ENCODE measurements around the gene CARD6. TPM values are rescaled to one million over a fixed set of nuclear protein-coding genes. Genes with fewer than 3 reads are reported as not detected.

CARD6 gene
- polyA plus RNA-seq, 4 donors, result 1.5 to 8.8 (median 6.8) TPM

- H3K27me3 ChIP-seq (ENCODE audit: control insufficient read depth in 3 of 3, insufficient read depth in 3 of 3, low read length in 3 of 3), result no peaks in the 10 kb centered on the region
- no peak for DNase-seq
- H3K36me3 ChIP-seq (ENCODE audit: control insufficient read depth in 3 of 3, insufficient read depth in 2 of 3, low read depth in 1 of 3, low read length in 3 of 3), result peaks cover 23 to 25% (median 25%) of the 10 kb centered on the region in 3 donors
- no peak for FAIRE-seq
- 5 to 32% (median 15%) methylated on average over 13 of the region's 13 CpGs for WGBS, 3 donors
- H3K27ac ChIP-seq (ENCODE audit: low read depth in 1 of 3, low read length in 2 of 3), result peak overlapping the region; percentile 78 to 98 (median 97)
- no peaks in the 10 kb centered on the region for H3K9me3 ChIP-seq (ENCODE audit: control insufficient read depth in 2 of 2, insufficient read depth in 1 of 2, low read depth in 1 of 2, low read length in 1 of 2)
- peak overlapping the region; percentile 86 to 89 (median 88) for H3K4me3 ChIP-seq (ENCODE audit: low read depth in 1 of 3, low read length in 3 of 3)
- H3K4me1 ChIP-seq (ENCODE audit: control insufficient read depth in 3 of 3, insufficient read depth in 2 of 3, low read depth in 1 of 3, low read length in 2 of 3), result peaks cover 0 to 6% (median 3%) of the 10 kb centered on the region in 3 donors
Observed at GRCh38 chr5:40833712-40834229, 7.4 kb upstream of the CARD6 start.

- DNase-seq (peak in 1 of 2 donors; percentile 56), FAIRE-seq (no peak)
- Histone ChIP-seq H3K27ac (ENCODE audit: low read depth in 1 of 3, low read length in 2 of 3) (peak overlapping the region; percentile 78 to 98 (median 97)), H3K4me1 (ENCODE audit: control insufficient read depth in 3 of 3, insufficient read depth in 2 of 3, low read depth in 1 of 3, low read length in 2 of 3) (peaks cover 0 to 6% (median 3%) of the 10 kb centered on the region in 3 donors), H3K27me3 (ENCODE audit: control insufficient read depth in 3 of 3, insufficient read depth in 3 of 3, low read length in 3 of 3) (no peaks in the 10 kb centered on the region), H3K4me3 (ENCODE audit: low read depth in 1 of 3, low read length in 3 of 3) (peak overlapping the region; percentile 86 to 89 (median 88)), H3K36me3 (ENCODE audit: control insufficient read depth in 3 of 3, insufficient read depth in 2 of 3, low read depth in 1 of 3, low read length in 3 of 3) (peaks cover 19 to 23% (median 23%) of the 10 kb centered on the region in 3 donors), H3K9me3 (ENCODE audit: control insufficient read depth in 2 of 2, insufficient read depth in 1 of 2, low read depth in 1 of 2, low read length in 1 of 2) (no peaks in the 10 kb centered on the region)
- 0 to 1% (median 1%) methylated on average over 21 of the region's 21 CpGs for WGBS, 3 donors
Observed at GRCh38 chr5:40834391-40834848, 6.7 kb upstream of the CARD6 start.

GRCh38 chr5:40834849-40835787 is 6.0 kb upstream of the CARD6 start, which contains the start of gene RPL37:
TSS of gene RPL37 (minus strand) at chr5:40835222. CDS start at chr5:40835185, 37 bp downstream.
- Histone ChIP-seq H3K27ac (ENCODE audit: low read depth in 1 of 3, low read length in 2 of 3) (peak within 1 kb of the TSS; percentile 81 to 98 (median 97)), H3K27me3 (ENCODE audit: control insufficient read depth in 3 of 3, insufficient read depth in 3 of 3, low read length in 3 of 3) (no peaks in the 10 kb centered on the region), H3K4me1 (ENCODE audit: control insufficient read depth in 3 of 3, insufficient read depth in 2 of 3, low read depth in 1 of 3, low read length in 2 of 3) (peaks cover 0 to 6% (median 3%) of the 10 kb centered on the region in 3 donors), H3K9me3 (ENCODE audit: control insufficient read depth in 2 of 2, insufficient read depth in 1 of 2, low read depth in 1 of 2, low read length in 1 of 2) (no peaks in the 10 kb centered on the region), H3K36me3 (ENCODE audit: control insufficient read depth in 3 of 3, insufficient read depth in 2 of 3, low read depth in 1 of 3, low read length in 3 of 3) (peaks cover 17 to 20% (median 19%) of the 10 kb centered on the region in 3 donors), H3K4me3 (ENCODE audit: low read depth in 1 of 3, low read length in 3 of 3) (peak within 1 kb of the TSS; percentile 86 to 89 (median 88))
- FAIRE-seq, result no peak
- peak; percentile 97 to 98 for DNase-seq
- WGBS, 3 donors, result 4 to 6% (median 5%) methylated on average over 61 of the region's 61 CpGs

GRCh38 chr5:40838086-40838485 is 3.1 kb upstream of the CARD6 start:
- DNase-seq (no peak), FAIRE-seq (no peak)
- Histone ChIP-seq H3K9me3 (ENCODE audit: control insufficient read depth in 2 of 2, insufficient read depth in 1 of 2, low read depth in 1 of 2, low read length in 1 of 2) (no peaks in the 10 kb centered on the region), H3K27me3 (ENCODE audit: control insufficient read depth in 3 of 3, insufficient read depth in 3 of 3, low read length in 3 of 3) (no peaks in the 10 kb centered on the region), H3K27ac (ENCODE audit: low read depth in 1 of 3, low read length in 2 of 3) (no peak overlapping the region), H3K36me3 (ENCODE audit: control insufficient read depth in 3 of 3, insufficient read depth in 2 of 3, low read depth in 1 of 3, low read length in 3 of 3) (peaks cover 0 to 5% (median 2%) of the 10 kb centered on the region in 3 donors), H3K4me1 (ENCODE audit: control insufficient read depth in 3 of 3, insufficient read depth in 2 of 3, low read depth in 1 of 3, low read length in 2 of 3) (peaks cover 0 to 9% (median under 1%) of the 10 kb centered on the region in 3 donors), H3K4me3 (ENCODE audit: low read depth in 1 of 3, low read length in 3 of 3) (no peak overlapping the region)
- WGBS, 3 donors, result 79 to 90% (median 84%) methylated on average over 6 of the region's 6 CpGs

GRCh38 chr5:40842351-40842750 is 1.2 kb downstream of the CARD6 start:
- no peak overlapping the region for H3K4me3 ChIP-seq (ENCODE audit: low read depth in 1 of 3, low read length in 3 of 3)
- no peaks in the 10 kb centered on the region for H3K36me3 ChIP-seq (ENCODE audit: control insufficient read depth in 3 of 3, insufficient read depth in 2 of 3, low read depth in 1 of 3, low read length in 3 of 3)
- DNase-seq, result peak in 1 of 2 donors; percentile 10
- no peaks in the 10 kb centered on the region for H3K27me3 ChIP-seq (ENCODE audit: control insufficient read depth in 3 of 3, insufficient read depth in 3 of 3, low read length in 3 of 3)
- peaks cover 0 to 2% (median 0%) of the 10 kb centered on the region in 3 donors for H3K4me1 ChIP-seq (ENCODE audit: control insufficient read depth in 3 of 3, insufficient read depth in 2 of 3, low read depth in 1 of 3, low read length in 2 of 3)
- H3K9me3 ChIP-seq (ENCODE audit: control insufficient read depth in 2 of 2, insufficient read depth in 1 of 2, low read depth in 1 of 2, low read length in 1 of 2), result no peaks in the 10 kb centered on the region
- no peak for FAIRE-seq
- H3K27ac ChIP-seq (ENCODE audit: low read depth in 1 of 3, low read length in 2 of 3), result no peak overlapping the region
- WGBS, 3 donors, result 22 to 39% (median 34%) methylated on average over 2 of the region's 2 CpGs

- no peaks in the 10 kb centered on the region for H3K36me3 ChIP-seq (ENCODE audit: control insufficient read depth in 3 of 3, insufficient read depth in 2 of 3, low read depth in 1 of 3, low read length in 3 of 3)
- no peak overlapping the region for H3K27ac ChIP-seq (ENCODE audit: low read depth in 1 of 3, low read length in 2 of 3)
- no peak overlapping the region for H3K4me3 ChIP-seq (ENCODE audit: low read depth in 1 of 3, low read length in 3 of 3)
- peaks cover 0 to 2% (median 0%) of the 10 kb centered on the region in 3 donors for H3K4me1 ChIP-seq (ENCODE audit: control insufficient read depth in 3 of 3, insufficient read depth in 2 of 3, low read depth in 1 of 3, low read length in 2 of 3)
- H3K9me3 ChIP-seq (ENCODE audit: control insufficient read depth in 2 of 2, insufficient read depth in 1 of 2, low read depth in 1 of 2, low read length in 1 of 2), result no peaks in the 10 kb centered on the region
- H3K27me3 ChIP-seq (ENCODE audit: control insufficient read depth in 3 of 3, insufficient read depth in 3 of 3, low read length in 3 of 3), result no peaks in the 10 kb centered on the region
- 92 to 93% (median 93%) methylated on average over 4 of the region's 4 CpGs for WGBS, 3 donors
- no peak for DNase-seq
- no peak for FAIRE-seq
Observed at GRCh38 chr5:40844565-40844964, 3.4 kb downstream of the CARD6 start.

- no peak for FAIRE-seq
- DNase-seq, result no peak
- Histone ChIP-seq H3K36me3 (ENCODE audit: control insufficient read depth in 3 of 3, insufficient read depth in 2 of 3, low read depth in 1 of 3, low read length in 3 of 3) (no peaks in the 10 kb centered on the region), H3K27ac (ENCODE audit: low read depth in 1 of 3, low read length in 2 of 3) (no peak overlapping the region), H3K9me3 (ENCODE audit: control insufficient read depth in 2 of 2, insufficient read depth in 1 of 2, low read depth in 1 of 2, low read length in 1 of 2) (no peaks in the 10 kb centered on the region), H3K4me1 (ENCODE audit: control insufficient read depth in 3 of 3, insufficient read depth in 2 of 3, low read depth in 1 of 3, low read length in 2 of 3) (peaks cover 0 to 2% (median 0%) of the 10 kb centered on the region in 3 donors), H3K4me3 (ENCODE audit: low read depth in 1 of 3, low read length in 3 of 3) (no peak overlapping the region), H3K27me3 (ENCODE audit: control insufficient read depth in 3 of 3, insufficient read depth in 3 of 3, low read length in 3 of 3) (no peaks in the 10 kb centered on the region)
- 90 to 100% (median 93%) methylated on average over 2 of the region's 2 CpGs for WGBS, 3 donors
Observed at GRCh38 chr5:40846371-40846770, 5.2 kb downstream of the CARD6 start.

- DNase-seq (no peak), FAIRE-seq (no peak)
- Histone ChIP-seq H3K4me3 (ENCODE audit: low read depth in 1 of 3, low read length in 3 of 3) (no peak overlapping the region), H3K27me3 (ENCODE audit: control insufficient read depth in 3 of 3, insufficient read depth in 3 of 3, low read length in 3 of 3) (no peaks in the 10 kb centered on the region), H3K27ac (ENCODE audit: low read depth in 1 of 3, low read length in 2 of 3) (no peak overlapping the region), H3K9me3 (ENCODE audit: control insufficient read depth in 2 of 2, insufficient read depth in 1 of 2, low read depth in 1 of 2, low read length in 1 of 2) (no peaks in the 10 kb centered on the region), H3K36me3 (ENCODE audit: control insufficient read depth in 3 of 3, insufficient read depth in 2 of 3, low read depth in 1 of 3, low read length in 3 of 3) (peaks cover 0 to 3% (median 2%) of the 10 kb centered on the region in 3 donors), H3K4me1 (ENCODE audit: control insufficient read depth in 3 of 3, insufficient read depth in 2 of 3, low read depth in 1 of 3, low read length in 2 of 3) (no peaks in the 10 kb centered on the region)
- 86 to 96% (median 87%) methylated on average over 1 of the region's 1 CpG for WGBS, 3 donors
Observed at GRCh38 chr5:40847525-40847924, 6.4 kb downstream of the CARD6 start.

Data from small intestine (tissue), 7 donors.